GM21576 (cell line): Measurements from ENCODE around the gene SNRPB2.

Source experiments
- ATAC-seq: cut with Tn5 transposase; IDR thresholded peaks from one replicate; pipeline ENCODE4 v1.9.1; 2021; ENCODE audit warnings: mild to moderate bottlenecking, moderate library complexity; ENCODE audit not compliant: unreplicated experiment

Gene SNRPB2

DNA sequence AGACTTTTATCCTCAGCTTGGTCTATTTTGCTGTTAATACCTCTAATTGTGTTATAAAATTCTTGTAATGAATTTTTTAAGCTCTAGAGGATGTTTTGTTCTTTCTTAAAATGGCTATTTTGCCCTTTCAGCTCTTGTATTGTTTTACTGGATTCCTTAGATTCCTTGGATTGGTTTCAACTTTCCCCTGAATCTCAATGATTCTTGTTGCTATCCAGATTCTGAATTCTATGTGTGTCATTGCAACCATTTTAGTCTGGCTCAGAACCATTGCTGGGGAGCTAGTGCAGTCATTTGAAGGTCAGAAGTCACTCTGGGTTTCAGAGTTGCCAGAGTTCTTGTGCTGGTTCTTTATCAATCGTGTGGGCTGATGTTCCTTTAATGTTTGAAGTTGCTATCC, 55.4 kb downstream of the SNRPB2 start:
- no peak for ATAC-seq
